Gastrocnemius medialis (tissue), 4 donors: ENCODE results near the gene HES5.

Source experiments
- POLR2A ChIP-seq, 2 donors: fragments of 450-650 bp; IDR thresholded peaks; one replicate each; pipeline ENCODE4 v1.6.1; 2017; ENCODE audit warnings: antibody characterized with exemption in 2 of 2, mild to moderate bottlenecking in 2 of 2, moderate library complexity in 2 of 2
- TF ChIP-seq, protein P1 (sequence below), 5 experiments: fragments of 450-650 bp in 3 of 5; fragments of 200-600 bp in 2 of 5; sonication (generic) in 2 of 5; IDR thresholded peaks in 4 of 5; conservative IDR thresholded peaks in 1 of 5; 1 replicate in 4 of 5; 2 replicates in 1 of 5; pipeline ENCODE4 v1.5.1; 2016 to 2019; ENCODE audit warnings: antibody characterized with exemption in 5 of 5, mild to moderate bottlenecking in 3 of 5, moderate library complexity in 3 of 5

GRCh38 chr1:2497891-2498290 lies 32.2 kb downstream of the HES5 start:
- no peak for TF ChIP-seq POLR2A (IDR thresholded peaks at IDR 0.05)
- TF ChIP-seq, protein P1, sequence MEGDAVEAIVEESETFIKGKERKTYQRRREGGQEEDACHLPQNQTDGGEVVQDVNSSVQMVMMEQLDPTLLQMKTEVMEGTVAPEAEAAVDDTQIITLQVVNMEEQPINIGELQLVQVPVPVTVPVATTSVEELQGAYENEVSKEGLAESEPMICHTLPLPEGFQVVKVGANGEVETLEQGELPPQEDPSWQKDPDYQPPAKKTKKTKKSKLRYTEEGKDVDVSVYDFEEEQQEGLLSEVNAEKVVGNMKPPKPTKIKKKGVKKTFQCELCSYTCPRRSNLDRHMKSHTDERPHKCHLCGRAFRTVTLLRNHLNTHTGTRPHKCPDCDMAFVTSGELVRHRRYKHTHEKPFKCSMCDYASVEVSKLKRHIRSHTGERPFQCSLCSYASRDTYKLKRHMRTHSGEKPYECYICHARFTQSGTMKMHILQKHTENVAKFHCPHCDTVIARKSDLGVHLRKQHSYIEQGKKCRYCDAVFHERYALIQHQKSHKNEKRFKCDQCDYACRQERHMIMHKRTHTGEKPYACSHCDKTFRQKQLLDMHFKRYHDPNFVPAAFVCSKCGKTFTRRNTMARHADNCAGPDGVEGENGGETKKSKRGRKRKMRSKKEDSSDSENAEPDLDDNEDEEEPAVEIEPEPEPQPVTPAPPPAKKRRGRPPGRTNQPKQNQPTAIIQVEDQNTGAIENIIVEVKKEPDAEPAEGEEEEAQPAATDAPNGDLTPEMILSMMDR (IDR thresholded peaks at IDR 0.05 in 4 of 5, conservative IDR thresholded peaks at IDR 0.05 in 1 of 5): no peak
